Tibial artery (tissue), 4 donors: ENCODE results near the gene SOX15.
"Not testable (repeated sequence)": the region's sequence is repeated elsewhere in the genome, so short reads cannot be mapped to it uniquely, and the experiment has no call there.

Experiments
- DNase-seq, 2 donors: peaks; one replicate each; pipeline ENCODE4 v3.0.0-alpha.2; 2019
- H3K27ac ChIP-seq, 2 donors: fragments of 200-600 bp; sonication (generic) in 1 of 2; 1 replicate in 1 of 2; 2 replicates in 1 of 2; pipeline ENCODE4 v1.5.1; 2018 to 2019; ENCODE audit warnings: mild to moderate bottlenecking in 1 of 2
- H3K27me3 ChIP-seq, 2 donors: fragments of 200-600 bp; sonication (generic) in 1 of 2; one replicate each; pipeline versions ENCODE4 v1.5.1 to v1.6.0; 2016 to 2019
- H3K36me3 ChIP-seq, 3 donors: fragments of 200-600 bp; sonication (generic) in 2 of 3; one replicate each; pipeline ENCODE4 v1.5.1; 2016 to 2019; ENCODE audit warnings: mild to moderate bottlenecking in 2 of 3
- H3K4me1 ChIP-seq, 4 donors: fragments of 200-600 bp; sonication (generic) in 2 of 4; 1 replicate in 3 of 4; 2 replicates in 1 of 4; pipeline ENCODE4 v1.5.1; 2016 to 2019
- H3K4me3 ChIP-seq, 2 donors: fragments of 200-600 bp; sonication (generic) in 1 of 2; 1 replicate in 1 of 2; 2 replicates in 1 of 2; pipeline ENCODE4 v1.5.1; 2018 to 2019; ENCODE audit warnings: mild to moderate bottlenecking in 2 of 2
- H3K9me3 ChIP-seq, 3 donors: fragments of 200-600 bp; sonication (generic) in 1 of 3; one replicate each; pipeline ENCODE4 v1.5.1; 2016 to 2019
- intact Hi-C: fragments of 100-400 bp; cut with DNase I; formaldehyde crosslinking; loops from one replicate; pipeline ENCODE4 v1.15.0; 2023; ENCODE audit warnings: low total_unique reads
- TF ChIP-seq, protein P1 (sequence below), 2 experiments: fragments of 200-600 bp in 1 of 2; fragments of 450-650 bp in 1 of 2; IDR thresholded peaks; one replicate each; pipeline ENCODE4 v1.5.1; 2017 to 2019; ENCODE audit warnings: antibody characterized with exemption in 2 of 2, mild to moderate bottlenecking in 1 of 2, moderate library complexity in 1 of 2

Gene SOX15

GRCh38 chr17:7606280-7606679, 16.4 kb upstream of the SOX15 start:
- TF ChIP-seq, protein P1, sequence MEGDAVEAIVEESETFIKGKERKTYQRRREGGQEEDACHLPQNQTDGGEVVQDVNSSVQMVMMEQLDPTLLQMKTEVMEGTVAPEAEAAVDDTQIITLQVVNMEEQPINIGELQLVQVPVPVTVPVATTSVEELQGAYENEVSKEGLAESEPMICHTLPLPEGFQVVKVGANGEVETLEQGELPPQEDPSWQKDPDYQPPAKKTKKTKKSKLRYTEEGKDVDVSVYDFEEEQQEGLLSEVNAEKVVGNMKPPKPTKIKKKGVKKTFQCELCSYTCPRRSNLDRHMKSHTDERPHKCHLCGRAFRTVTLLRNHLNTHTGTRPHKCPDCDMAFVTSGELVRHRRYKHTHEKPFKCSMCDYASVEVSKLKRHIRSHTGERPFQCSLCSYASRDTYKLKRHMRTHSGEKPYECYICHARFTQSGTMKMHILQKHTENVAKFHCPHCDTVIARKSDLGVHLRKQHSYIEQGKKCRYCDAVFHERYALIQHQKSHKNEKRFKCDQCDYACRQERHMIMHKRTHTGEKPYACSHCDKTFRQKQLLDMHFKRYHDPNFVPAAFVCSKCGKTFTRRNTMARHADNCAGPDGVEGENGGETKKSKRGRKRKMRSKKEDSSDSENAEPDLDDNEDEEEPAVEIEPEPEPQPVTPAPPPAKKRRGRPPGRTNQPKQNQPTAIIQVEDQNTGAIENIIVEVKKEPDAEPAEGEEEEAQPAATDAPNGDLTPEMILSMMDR (IDR thresholded peaks at IDR 0.05): no peak
- DNase-seq: no peak
- no peak overlapping the region for H3K4me3 ChIP-seq
- no peak overlapping the region for H3K27ac ChIP-seq
- intact Hi-C loops: no loop called here
- no peaks in the 10 kb centered on the region for H3K9me3 ChIP-seq
- peaks cover 41 to 56% (median 50%) of the 10 kb centered on the region in 3 donors for H3K36me3 ChIP-seq
- no peaks in the 10 kb centered on the region for H3K27me3 ChIP-seq
- peaks cover 0 to 12% (median 4%) of the 10 kb centered on the region in 4 donors for H3K4me1 ChIP-seq

DNA sequence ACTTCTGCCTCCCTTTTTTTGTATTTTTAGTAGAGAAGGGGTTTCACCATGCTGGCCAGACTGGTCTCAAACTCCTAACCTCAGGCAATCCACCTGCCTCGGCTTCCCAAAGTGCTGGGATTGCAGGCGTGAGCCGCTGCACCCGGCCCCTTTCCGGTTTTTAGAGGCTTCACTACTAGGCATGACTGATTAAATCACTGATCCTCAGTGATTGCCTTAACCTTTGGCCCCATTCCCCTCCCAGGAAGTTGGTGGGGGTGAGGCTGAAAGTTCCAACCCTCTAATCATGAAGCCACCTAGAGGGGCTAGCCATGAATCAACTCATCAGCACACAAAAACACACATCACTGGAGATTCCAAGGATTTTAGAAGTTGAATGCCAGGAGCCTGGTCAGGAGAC, 7.7 kb upstream of the SOX15 start:
- DNase-seq, intact Hi-C loops: not testable (repeated sequence)
- peaks cover 92 to 97% (median 97%) of the 10 kb centered on the region in 3 donors for H3K36me3 ChIP-seq

DNA sequence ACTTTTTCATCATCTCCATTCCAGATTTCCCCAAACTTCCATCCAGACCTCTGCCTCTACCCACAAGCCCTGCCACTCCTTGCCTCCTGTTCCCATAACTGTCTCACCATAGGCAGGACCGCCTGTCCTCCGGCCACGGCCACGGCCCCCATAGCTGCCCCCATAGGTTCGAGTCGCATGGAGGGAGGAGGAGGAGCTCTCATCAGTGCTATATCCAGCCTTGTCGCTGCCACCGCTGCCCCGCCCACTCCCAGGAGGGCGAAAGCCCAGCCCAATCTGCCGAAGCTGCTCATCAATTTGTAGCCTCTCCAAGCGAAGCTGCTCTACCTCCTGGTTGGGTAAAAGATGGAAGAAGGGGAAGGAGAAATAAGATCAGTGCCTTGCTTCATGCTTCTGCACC, 3.4 kb upstream of the SOX15 start:
- Histone ChIP-seq H3K4me3 (no peak overlapping the region), H3K27me3 (no peaks in the 10 kb centered on the region), H3K4me1 (peaks cover 0 to 17% (median 15%) of the 10 kb centered on the region in 4 donors), H3K27ac (no peak overlapping the region), H3K36me3 (peaks cover 64 to 75% (median 72%) of the 10 kb centered on the region in 3 donors), H3K9me3 (no peaks in the 10 kb centered on the region)
- TF ChIP-seq, protein P1 (IDR thresholded peaks at IDR 0.05): no peak
- DNase-seq: no peak
- intact Hi-C loops: loop anchor here (1.0 kb wide), 1 partner anchor 17 kb away; no protein-coding TSS in a partner anchor

More for the DNA sequence above, 7.7 kb upstream of the SOX15 start:
- H3K4me3 ChIP-seq, H3K27ac ChIP-seq, H3K4me1 ChIP-seq, H3K27me3 ChIP-seq, H3K9me3 ChIP-seq: not testable (repeated sequence)

GRCh38 chr17:7592422-7593021, 2.6 kb upstream of the SOX15 start:
- H3K27ac ChIP-seq: no peak overlapping the region
- no peak for DNase-seq
- H3K36me3 ChIP-seq: peaks cover 60 to 74% (median 67%) of the 10 kb centered on the region in 3 donors
- no peaks in the 10 kb centered on the region for H3K9me3 ChIP-seq
- H3K4me3 ChIP-seq: no peak overlapping the region
- intact Hi-C loops: loop anchor here (1.0 kb wide), 1 partner anchor 18 kb away; no protein-coding TSS in a partner anchor
- H3K27me3 ChIP-seq: no peaks in the 10 kb centered on the region
- TF ChIP-seq, protein P1 (IDR thresholded peaks at IDR 0.05): no peak
- peaks cover 0 to 22% (median 16%) of the 10 kb centered on the region in 4 donors for H3K4me1 ChIP-seq

DNA sequence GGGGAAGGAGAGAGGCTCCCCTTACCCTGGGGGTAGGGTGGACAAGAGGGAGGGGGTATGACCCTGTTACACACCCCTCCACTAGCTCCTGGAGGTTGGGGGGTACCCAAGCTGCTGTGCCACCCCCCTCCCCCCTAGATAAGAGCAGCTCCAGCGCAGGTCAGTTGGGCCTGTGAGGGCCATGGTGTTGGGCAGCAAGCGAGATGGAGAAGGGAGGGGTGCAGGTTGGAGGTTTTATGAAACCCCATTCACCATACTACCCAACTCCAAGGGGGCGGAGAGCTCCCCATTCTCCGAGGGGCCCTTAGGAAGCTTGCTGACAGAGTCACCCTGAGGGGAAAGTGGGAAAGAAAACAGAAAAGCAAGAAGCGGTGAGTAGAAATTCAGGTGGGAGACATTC, 1.7 kb upstream of the SOX15 start:
- Histone ChIP-seq H3K27me3 (no peaks in the 10 kb centered on the region), H3K36me3 (peaks cover 55 to 74% (median 58%) of the 10 kb centered on the region in 3 donors), H3K9me3 (no peaks in the 10 kb centered on the region), H3K27ac (no peak overlapping the region), H3K4me3 (no peak overlapping the region), H3K4me1 (peaks cover 0 to 22% (median 16%) of the 10 kb centered on the region in 4 donors)
- no peak for DNase-seq
- TF ChIP-seq, protein P1 (IDR thresholded peaks at IDR 0.05): no peak
- intact Hi-C loops: no loop called here

- TF ChIP-seq, protein P1 (IDR thresholded peaks at IDR 0.05): no peak
- Histone ChIP-seq H3K36me3 (peaks cover 47 to 69% (median 50%) of the 10 kb centered on the region in 3 donors), H3K9me3 (no peaks in the 10 kb centered on the region), H3K4me3 (no peak overlapping the region), H3K4me1 (peaks cover 0 to 22% (median 16%) of the 10 kb centered on the region in 4 donors), H3K27ac (no peak overlapping the region), H3K27me3 (no peaks in the 10 kb centered on the region)
- no peak for DNase-seq
- intact Hi-C loops: no loop called here
Observed at GRCh38 chr17:7590743-7591142, 849 bp upstream of the SOX15 start.
